ENCODE measurements around the gene RABGAP1L. TPM values are rescaled to one million over a fixed set of nuclear protein-coding genes. Genes with fewer than 3 reads are reported as not detected.

Gene RABGAP1L
- total RNA-seq, 1 donor from 2014 or later = 46.0 TPM

- H3K27ac ChIP-seq = no peak overlapping the region
- no peak for TF ChIP-seq CTCF (IDR thresholded peaks at IDR 0.05)
- no peak for TF ChIP-seq EZH2 (IDR thresholded peaks at IDR 0.05)
- TF ChIP-seq EZH2phosphoT487 (IDR thresholded peaks at IDR 0.05) = no peak
- H3K36me3 Mint-ChIP-seq = no peaks in the 10 kb centered on the region
These were observed 553.2 kb downstream of the RABGAP1L start for GRCh38 chr1:174712541-174712940.

GRCh38 chr1:174713796-174714195 lies 554.5 kb downstream of the RABGAP1L start:
- no peak overlapping the region for H2AFZ ChIP-seq (replicated peaks)
- no peaks in the 10 kb centered on the region for H3K9me3 ChIP-seq (ENCODE audit: low read depth)
- H4K20me1 ChIP-seq (ENCODE audit: low read depth) = no peaks in the 10 kb centered on the region
- H3K27ac ChIP-seq = no peak overlapping the region
- no peak overlapping the region for H3K4me2 ChIP-seq
- DNase-seq (ENCODE audit: low spot score) = no peak
- no peak for TF ChIP-seq CTCF (IDR thresholded peaks at IDR 0.05)
- no peak for TF ChIP-seq EZH2 (IDR thresholded peaks at IDR 0.05)
- no peak for TF ChIP-seq EZH2phosphoT487 (IDR thresholded peaks at IDR 0.05)
- H3K27me3 ChIP-seq = no peaks in the 10 kb centered on the region
- H3K27me3 Mint-ChIP-seq (ENCODE audit: insufficient read depth, low read depth) = peaks cover 2% of the 10 kb centered on the region
- no peaks in the 10 kb centered on the region for H3K36me3 Mint-ChIP-seq
- H3K4me3 ChIP-seq = no peak overlapping the region
- H3K4me1 ChIP-seq = no peaks in the 10 kb centered on the region
- peaks cover 4% of the 10 kb centered on the region for H3K9me3 Mint-ChIP-seq
- H3K4me1 Mint-ChIP-seq = no peaks in the 10 kb centered on the region
- no peak overlapping the region for H3K9ac ChIP-seq
- no peaks in the 10 kb centered on the region for H3K36me3 ChIP-seq
- H3F3A ChIP-seq (ENCODE audit: low read depth) = no peaks in the 10 kb centered on the region
- H3K79me2 ChIP-seq (ENCODE audit: low read depth) = no peaks in the 10 kb centered on the region
- H3K27ac Mint-ChIP-seq = no peak overlapping the region
- H3K4me3 Mint-ChIP-seq = no peak overlapping the region

More at GRCh38 chr1:174712541-174712940, 553.2 kb downstream of the RABGAP1L start:
- Histone ChIP-seq H3K4me1 (no peaks in the 10 kb centered on the region), H3K9me3 (ENCODE audit: low read depth) (no peaks in the 10 kb centered on the region), H4K20me1 (ENCODE audit: low read depth) (no peaks in the 10 kb centered on the region), H3K4me3 (no peak overlapping the region), H3K4me2 (no peak overlapping the region), H3K36me3 (no peaks in the 10 kb centered on the region), H2AFZ (replicated peaks) (no peak overlapping the region), H3K9ac (no peak overlapping the region), H3K79me2 (ENCODE audit: low read depth) (no peaks in the 10 kb centered on the region), H3K27me3 (no peaks in the 10 kb centered on the region), H3F3A (ENCODE audit: low read depth) (no peaks in the 10 kb centered on the region)
- H3K9me3 Mint-ChIP-seq = peaks cover 4% of the 10 kb centered on the region
- H3K4me1 Mint-ChIP-seq = no peaks in the 10 kb centered on the region
- no peak for DNase-seq (ENCODE audit: low spot score)
- H3K27ac Mint-ChIP-seq = no peak overlapping the region
- H3K27me3 Mint-ChIP-seq (ENCODE audit: insufficient read depth, low read depth) = peaks cover 2% of the 10 kb centered on the region
- H3K4me3 Mint-ChIP-seq = no peak overlapping the region

GRCh38 chr1:174719194-174719593 lies 559.9 kb downstream of the RABGAP1L start:
- Histone ChIP-seq H3K79me2 (ENCODE audit: low read depth) (no peaks in the 10 kb centered on the region), H3K4me3 (no peak overlapping the region), H3K4me2 (no peak overlapping the region), H3F3A (ENCODE audit: low read depth) (no peaks in the 10 kb centered on the region), H3K36me3 (no peaks in the 10 kb centered on the region), H3K27me3 (no peaks in the 10 kb centered on the region), H3K9ac (no peak overlapping the region), H4K20me1 (ENCODE audit: low read depth) (no peaks in the 10 kb centered on the region), H3K4me1 (no peaks in the 10 kb centered on the region), H3K27ac (no peak overlapping the region), H2AFZ (replicated peaks) (no peak overlapping the region), H3K9me3 (ENCODE audit: low read depth) (no peaks in the 10 kb centered on the region)
- no peaks in the 10 kb centered on the region for H3K4me1 Mint-ChIP-seq
- no peak for DNase-seq (ENCODE audit: low spot score)
- H3K36me3 Mint-ChIP-seq = no peaks in the 10 kb centered on the region
- peaks cover 4% of the 10 kb centered on the region for H3K9me3 Mint-ChIP-seq
- no peak overlapping the region for H3K27ac Mint-ChIP-seq
- no peak overlapping the region for H3K4me3 Mint-ChIP-seq
- no peaks in the 10 kb centered on the region for H3K27me3 Mint-ChIP-seq (ENCODE audit: insufficient read depth, low read depth)
- TF ChIP-seq EZH2phosphoT487 (IDR thresholded peaks at IDR 0.05) (no peak), EZH2 (IDR thresholded peaks at IDR 0.05) (no peak), CTCF (IDR thresholded peaks at IDR 0.05) (no peak)
